HL-60 (cell line): ENCODE data around the gene CEP57.

Source experiments
- CTCF ChIP-seq: IDR thresholded peaks from one replicate; pipeline ENCODE4 v1.5.1; 2011; ENCODE audit warnings: low read length, control low read depth, inconsistent platforms; ENCODE audit not compliant: insufficient read depth
- GABPA ChIP-seq: IDR thresholded peaks from 2 replicates; pipeline ENCODE4 v1.6.1; 2012; ENCODE audit warnings: low read depth
- POLR2AphosphoS5 ChIP-seq: IDR thresholded peaks from 2 replicates; pipeline ENCODE4 v1.6.1; 2012; ENCODE audit warnings: low read depth
- REST ChIP-seq: IDR thresholded peaks from 2 replicates; pipeline ENCODE4 v1.6.1; 2012; ENCODE audit warnings: low read depth; ENCODE audit not compliant: insufficient replicate concordance

- no peak for TF ChIP-seq POLR2AphosphoS5
- TF ChIP-seq CTCF: no peak
- no peak for TF ChIP-seq REST
- TF ChIP-seq GABPA: no peak
Measured at GRCh38 chr11:95831198-95831883, 41.0 kb downstream of the CEP57 start.
